Left ventricle myocardium inferior (tissue), 1 donor: ENCODE measurements around the gene ZKSCAN3. TPM values are rescaled to one million over a fixed set of nuclear protein-coding genes. Genes with fewer than 3 reads are reported as not detected.
A peak's percentile ranks its signal among the peaks of the same experiment; 100 is the strongest.

Source experiments
- DNase-seq: peaks from one replicate; pipeline ENCODE4 v3.0.0-alpha.2; 2020
- H3K27ac ChIP-seq: fragments of 200-600 bp; replicated peaks from 2 replicates; pipeline ENCODE4 v1.8.0; 2021
- H3K27me3 ChIP-seq: fragments of 200-600 bp; 2 replicates; pipeline ENCODE4 v1.8.0; 2021; ENCODE audit warnings: low read depth
- H3K36me3 ChIP-seq: fragments of 200-600 bp; 2 replicates; pipeline ENCODE4 v1.8.0; 2021
- H3K4me1 ChIP-seq: fragments of 200-600 bp; 2 replicates; pipeline ENCODE4 v1.8.0; 2021
- H3K4me3 ChIP-seq: fragments of 200-600 bp; 2 replicates; pipeline ENCODE4 v1.8.0; 2021; ENCODE audit warnings: mild to moderate bottlenecking, moderate library complexity
- H3K9me3 ChIP-seq: fragments of 200-600 bp; replicated peaks from 2 replicates; pipeline ENCODE4 v1.8.0; 2021
- intact Hi-C: fragments of 100-400 bp; cut with micrococcal nuclease; formaldehyde crosslinking; loops from one replicate; pipeline ENCODE4 v1.11.0; 2022
- total RNA-seq: library from RNA; stranded (reverse); fragmentation: NEBNext Ultra II Directional; extraction: Animal tissue kit (Norgen Biotek cat#: 25700); gene quantifications from one replicate; pipeline ENCODE4 v1.2.1, GENCODE V29; 2021
- TF ChIP-seq, protein P1 (sequence below): fragments of 200-600 bp; IDR thresholded peaks from 2 replicates; pipeline ENCODE4 v1.8.0; 2021; ENCODE audit warnings: antibody characterized with exemption, mild to moderate bottlenecking, borderline replicate concordance
- donor health status: DM: no; HTN: yes; CAD: no; lungs with severe emphysema.

Gene ZKSCAN3
- total RNA-seq, 1 donor from 2014 or later = 4.1 TPM

DNA sequence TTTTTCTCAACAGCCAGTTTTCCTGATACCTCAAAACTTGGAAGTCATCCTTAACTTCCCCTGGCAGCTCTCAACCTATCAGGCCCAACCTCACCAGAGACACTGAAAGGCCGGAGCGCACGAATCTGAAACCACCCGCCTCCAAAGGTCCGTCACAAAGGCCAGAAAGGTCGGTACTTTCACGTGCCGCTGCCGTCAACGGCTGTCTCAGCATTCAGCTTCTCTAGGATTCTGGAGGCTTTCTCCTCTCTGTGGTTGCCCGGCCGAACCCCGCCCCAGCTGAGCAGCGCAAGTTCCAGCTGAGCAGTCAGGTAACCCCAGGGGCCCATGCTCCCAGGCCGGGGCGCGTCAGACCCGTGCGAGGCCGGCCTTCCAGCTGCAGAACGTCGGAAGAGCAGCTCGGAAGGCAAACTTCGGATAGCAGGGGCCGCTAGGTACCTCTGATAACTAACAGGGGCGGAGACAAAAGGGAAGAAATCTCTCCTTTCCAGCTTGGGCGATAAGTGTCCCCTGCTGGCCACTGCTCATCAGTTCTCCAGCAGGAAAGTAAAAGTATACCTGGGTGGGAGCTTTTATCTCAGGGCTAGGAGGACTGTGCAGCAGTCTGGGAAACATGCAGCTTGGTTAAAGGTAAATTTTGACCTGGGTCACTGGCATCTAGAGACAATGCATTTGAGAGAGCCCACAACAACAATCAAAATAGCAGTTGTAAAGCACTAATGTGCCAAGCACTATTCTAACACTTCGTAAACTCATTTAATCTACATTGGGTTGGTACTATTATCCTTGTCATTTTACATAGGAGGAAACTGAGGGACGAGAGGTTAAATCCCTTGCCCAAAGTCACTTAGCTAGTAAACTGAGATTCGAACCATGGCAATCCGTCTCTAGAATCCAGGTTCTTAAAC is 33.7 kb downstream of the ZKSCAN3 start:
- Histone ChIP-seq H3K36me3 (peaks cover 36% of the 10 kb centered on the region), H3K27ac (peak overlapping the region; percentile 85), H3K9me3 (peaks cover 5% of the 10 kb centered on the region), H3K4me1 (peaks cover 34% of the 10 kb centered on the region), H3K27me3 (no peaks in the 10 kb centered on the region), H3K4me3 (peak overlapping the region; percentile 68)
- TF ChIP-seq, protein P1, sequence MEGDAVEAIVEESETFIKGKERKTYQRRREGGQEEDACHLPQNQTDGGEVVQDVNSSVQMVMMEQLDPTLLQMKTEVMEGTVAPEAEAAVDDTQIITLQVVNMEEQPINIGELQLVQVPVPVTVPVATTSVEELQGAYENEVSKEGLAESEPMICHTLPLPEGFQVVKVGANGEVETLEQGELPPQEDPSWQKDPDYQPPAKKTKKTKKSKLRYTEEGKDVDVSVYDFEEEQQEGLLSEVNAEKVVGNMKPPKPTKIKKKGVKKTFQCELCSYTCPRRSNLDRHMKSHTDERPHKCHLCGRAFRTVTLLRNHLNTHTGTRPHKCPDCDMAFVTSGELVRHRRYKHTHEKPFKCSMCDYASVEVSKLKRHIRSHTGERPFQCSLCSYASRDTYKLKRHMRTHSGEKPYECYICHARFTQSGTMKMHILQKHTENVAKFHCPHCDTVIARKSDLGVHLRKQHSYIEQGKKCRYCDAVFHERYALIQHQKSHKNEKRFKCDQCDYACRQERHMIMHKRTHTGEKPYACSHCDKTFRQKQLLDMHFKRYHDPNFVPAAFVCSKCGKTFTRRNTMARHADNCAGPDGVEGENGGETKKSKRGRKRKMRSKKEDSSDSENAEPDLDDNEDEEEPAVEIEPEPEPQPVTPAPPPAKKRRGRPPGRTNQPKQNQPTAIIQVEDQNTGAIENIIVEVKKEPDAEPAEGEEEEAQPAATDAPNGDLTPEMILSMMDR = peak; percentile 59
- intact Hi-C loops = no loop called here
- peak; percentile 84 for DNase-seq

DNA sequence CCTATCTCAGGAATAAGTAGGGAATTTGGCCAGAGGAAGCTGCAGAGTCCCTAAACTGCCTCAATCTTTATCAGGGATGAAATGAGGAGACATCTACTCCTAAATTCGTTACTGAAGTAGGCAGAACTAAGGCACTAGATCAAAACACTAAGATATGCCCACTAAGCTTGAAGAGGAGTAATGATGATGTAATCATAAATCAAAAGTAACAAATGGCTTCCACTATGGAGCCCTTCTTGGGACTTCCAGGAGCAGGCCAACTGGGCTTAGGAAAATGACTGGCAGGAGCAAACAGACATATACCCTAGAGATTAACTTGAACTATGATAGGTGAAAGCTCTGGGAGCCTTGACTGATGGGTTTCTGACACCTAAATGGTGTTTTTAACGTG is 34.4 kb downstream of the ZKSCAN3 start:
- TF ChIP-seq, protein P1 = no peak
- Histone ChIP-seq H3K27me3 (no peaks in the 10 kb centered on the region), H3K4me3 (no peak overlapping the region), H3K27ac (peak overlapping the region; percentile 85), H3K9me3 (no peaks in the 10 kb centered on the region), H3K36me3 (peaks cover 36% of the 10 kb centered on the region), H3K4me1 (peaks cover 34% of the 10 kb centered on the region)
- intact Hi-C loops = no loop called here
- DNase-seq = no peak

DNA sequence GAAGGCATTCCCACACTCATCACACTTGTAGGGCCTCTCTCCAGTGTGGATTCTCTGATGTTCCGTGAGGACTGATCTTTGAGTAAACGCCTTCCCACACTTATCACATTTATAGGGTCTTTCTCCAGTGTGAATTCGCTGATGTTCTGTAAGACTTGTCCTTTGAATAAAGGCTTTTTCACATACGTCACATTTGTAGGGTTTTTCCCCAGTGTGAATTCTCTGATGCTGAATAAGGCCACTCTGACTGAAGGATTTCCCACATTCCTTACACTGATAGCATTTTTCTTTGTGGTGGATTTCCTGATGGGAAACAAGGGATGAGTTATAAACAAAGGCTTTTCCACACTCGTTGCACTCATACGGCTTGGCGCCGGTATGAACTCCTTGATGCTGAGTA is 40.9 kb downstream of the ZKSCAN3 start:
- Histone ChIP-seq H3K9me3 (no peaks in the 10 kb centered on the region), H3K36me3 (peaks cover 56% of the 10 kb centered on the region)
- intact Hi-C loops = no loop called here

DNA sequence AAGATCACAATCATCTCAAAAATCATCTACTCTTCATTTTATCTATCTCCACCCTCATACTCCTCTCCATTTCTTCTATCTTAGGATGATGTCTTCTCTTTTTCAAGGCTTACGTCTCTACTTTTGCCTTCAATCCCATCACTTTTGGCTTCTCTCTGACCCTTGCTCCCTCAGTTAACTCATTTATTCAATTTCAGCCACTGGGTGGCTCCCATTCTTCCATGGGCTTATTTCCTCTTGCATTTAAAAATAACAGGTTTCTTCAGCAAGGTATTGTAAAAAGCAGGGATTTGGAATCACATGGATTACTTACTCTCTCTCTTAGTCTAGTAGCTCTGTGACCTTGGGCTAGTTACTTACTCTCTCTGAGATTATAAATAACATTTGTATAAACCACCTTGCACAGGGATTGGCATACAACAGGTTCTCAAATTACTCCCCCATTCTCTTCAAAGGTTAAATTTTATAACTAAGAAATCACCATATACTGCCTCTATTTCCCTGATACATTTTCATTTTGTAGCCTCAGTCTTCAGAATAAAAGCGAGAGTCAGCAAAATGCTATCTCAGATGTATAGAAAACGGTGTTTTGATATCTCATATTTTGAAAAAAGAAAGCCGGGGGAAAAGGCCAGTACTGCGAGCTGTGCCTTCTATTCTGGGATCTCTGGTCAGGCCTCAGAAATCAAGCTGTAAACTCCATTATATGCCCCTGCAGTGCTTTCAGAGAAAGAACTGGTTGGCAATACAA is 44.3 kb downstream of the ZKSCAN3 start:
- no peaks in the 10 kb centered on the region for H3K27me3 ChIP-seq
- DNase-seq = no peak
- TF ChIP-seq, protein P1 = no peak
- peaks cover 30% of the 10 kb centered on the region for H3K4me1 ChIP-seq
- H3K4me3 ChIP-seq = no peak overlapping the region
- H3K27ac ChIP-seq = no peak overlapping the region
- no peaks in the 10 kb centered on the region for H3K9me3 ChIP-seq
- peaks cover 65% of the 10 kb centered on the region for H3K36me3 ChIP-seq
- intact Hi-C loops = no loop called here

More for the DNA sequence above, 40.9 kb downstream of the ZKSCAN3 start:
- no peak for DNase-seq
- Histone ChIP-seq H3K4me1 (no peaks in the 10 kb centered on the region), H3K4me3 (no peak overlapping the region), H3K27me3 (no peaks in the 10 kb centered on the region), H3K27ac (no peak overlapping the region)
- TF ChIP-seq, protein P1 = no peak

DNA sequence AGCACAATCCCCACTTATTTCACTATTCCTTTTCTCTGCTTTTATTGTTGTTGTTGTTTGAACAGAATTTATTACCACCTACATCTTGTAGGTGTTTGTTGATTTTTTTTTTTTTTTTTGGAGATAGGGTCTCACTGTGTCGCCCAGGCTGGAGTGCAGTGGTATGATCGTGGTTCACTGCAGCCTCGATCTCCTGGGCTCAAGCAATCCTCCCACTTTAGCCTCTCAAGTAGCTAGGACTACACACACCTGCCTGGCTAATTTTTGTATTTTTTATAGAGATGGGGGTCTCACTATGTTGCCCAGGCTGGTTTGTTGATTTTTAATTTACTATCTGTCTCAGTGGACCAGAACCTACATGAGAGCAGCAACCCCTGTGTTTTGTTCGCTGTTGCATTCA is 46.2 kb downstream of the ZKSCAN3 start:
- Histone ChIP-seq H3K9me3 (no peaks in the 10 kb centered on the region), H3K36me3 (peaks cover 48% of the 10 kb centered on the region), H3K27ac (no peak overlapping the region), H3K4me1 (peaks cover 43% of the 10 kb centered on the region), H3K4me3 (no peak overlapping the region), H3K27me3 (no peaks in the 10 kb centered on the region)
- intact Hi-C loops = no loop called here
- TF ChIP-seq, protein P1 = no peak
- no peak for DNase-seq
